Measurements from ENCODE around the gene AKAIN1.

DNA sequence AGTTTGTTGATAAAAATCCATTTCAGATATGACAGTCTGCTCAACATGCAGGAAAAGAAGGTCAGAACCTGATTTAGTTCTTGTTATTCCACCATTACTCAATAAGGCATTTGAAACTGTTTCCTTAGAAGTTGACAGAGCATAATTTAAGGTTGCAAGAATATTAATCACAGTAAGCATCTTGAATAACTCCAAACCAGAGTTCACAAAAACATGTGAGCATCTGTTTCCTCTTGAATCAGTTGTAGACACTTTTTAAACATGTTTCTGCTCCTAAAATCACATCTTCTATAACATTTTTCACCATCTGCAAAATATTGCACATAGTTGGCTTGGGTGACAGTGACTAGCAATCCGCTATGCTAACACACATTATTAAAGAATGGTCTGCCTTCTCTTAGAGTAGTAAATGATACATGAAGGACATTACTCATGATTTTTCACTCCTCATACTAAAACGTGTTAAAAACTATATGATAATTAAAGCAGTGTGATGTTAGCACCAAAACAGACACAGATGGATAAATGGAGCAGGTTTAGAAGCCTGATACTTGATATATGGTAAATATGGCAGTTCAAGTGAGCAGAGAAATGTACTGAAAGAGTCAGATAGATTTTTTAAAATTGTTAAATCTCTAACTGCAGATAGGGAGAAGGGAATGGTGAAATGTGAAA, 30.3 kb downstream of the AKAIN1 start:
- TF ChIP-seq, protein P1, sequence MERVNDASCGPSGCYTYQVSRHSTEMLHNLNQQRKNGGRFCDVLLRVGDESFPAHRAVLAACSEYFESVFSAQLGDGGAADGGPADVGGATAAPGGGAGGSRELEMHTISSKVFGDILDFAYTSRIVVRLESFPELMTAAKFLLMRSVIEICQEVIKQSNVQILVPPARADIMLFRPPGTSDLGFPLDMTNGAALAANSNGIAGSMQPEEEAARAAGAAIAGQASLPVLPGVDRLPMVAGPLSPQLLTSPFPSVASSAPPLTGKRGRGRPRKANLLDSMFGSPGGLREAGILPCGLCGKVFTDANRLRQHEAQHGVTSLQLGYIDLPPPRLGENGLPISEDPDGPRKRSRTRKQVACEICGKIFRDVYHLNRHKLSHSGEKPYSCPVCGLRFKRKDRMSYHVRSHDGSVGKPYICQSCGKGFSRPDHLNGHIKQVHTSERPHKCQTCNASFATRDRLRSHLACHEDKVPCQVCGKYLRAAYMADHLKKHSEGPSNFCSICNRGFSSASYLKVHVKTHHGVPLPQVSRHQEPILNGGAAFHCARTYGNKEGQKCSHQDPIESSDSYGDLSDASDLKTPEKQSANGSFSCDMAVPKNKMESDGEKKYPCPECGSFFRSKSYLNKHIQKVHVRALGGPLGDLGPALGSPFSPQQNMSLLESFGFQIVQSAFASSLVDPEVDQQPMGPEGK (CRISPR knock-in tag; IDR thresholded peaks at IDR 0.05; ENCODE audit: borderline replicate concordance): no peak
- TF ChIP-seq, protein P2, sequence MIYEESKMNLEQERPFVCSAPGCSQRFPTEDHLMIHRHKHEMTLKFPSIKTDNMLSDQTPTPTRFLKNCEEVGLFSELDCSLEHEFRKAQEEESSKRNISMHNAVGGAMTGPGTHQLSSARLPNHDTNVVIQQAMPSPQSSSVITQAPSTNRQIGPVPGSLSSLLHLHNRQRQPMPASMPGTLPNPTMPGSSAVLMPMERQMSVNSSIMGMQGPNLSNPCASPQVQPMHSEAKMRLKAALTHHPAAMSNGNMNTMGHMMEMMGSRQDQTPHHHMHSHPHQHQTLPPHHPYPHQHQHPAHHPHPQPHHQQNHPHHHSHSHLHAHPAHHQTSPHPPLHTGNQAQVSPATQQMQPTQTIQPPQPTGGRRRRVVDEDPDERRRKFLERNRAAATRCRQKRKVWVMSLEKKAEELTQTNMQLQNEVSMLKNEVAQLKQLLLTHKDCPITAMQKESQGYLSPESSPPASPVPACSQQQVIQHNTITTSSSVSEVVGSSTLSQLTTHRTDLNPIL (CRISPR knock-in tag; IDR thresholded peaks at IDR 0.05; ENCODE audit: low read depth): no peak
- TF ChIP-seq ZC3H10 (CRISPR knock-in tag; IDR thresholded peaks at IDR 0.05) (no peak), GLIS3 (CRISPR knock-in tag; IDR thresholded peaks at IDR 0.05) (no peak), BACH2 (CRISPR knock-in tag; IDR thresholded peaks at IDR 0.05; ENCODE audit: borderline replicate concordance) (no peak), ARNTL (CRISPR knock-in tag; IDR thresholded peaks at IDR 0.05; ENCODE audit: borderline replicate concordance, low read depth) (no peak), PPARA (CRISPR knock-in tag; IDR thresholded peaks at IDR 0.05; ENCODE audit: borderline replicate concordance) (no peak), ZNF8 (CRISPR knock-in tag; IDR thresholded peaks at IDR 0.05) (no peak), ZFP30 (CRISPR knock-in tag; IDR thresholded peaks at IDR 0.05) (no peak), ISL1 (CRISPR knock-in tag; IDR thresholded peaks at IDR 0.05) (no peak), ZNF565 (CRISPR knock-in tag; conservative IDR thresholded peaks at IDR 0.05; ENCODE audit: low read depth) (no peak)
- TF ChIP-seq, protein P3, sequence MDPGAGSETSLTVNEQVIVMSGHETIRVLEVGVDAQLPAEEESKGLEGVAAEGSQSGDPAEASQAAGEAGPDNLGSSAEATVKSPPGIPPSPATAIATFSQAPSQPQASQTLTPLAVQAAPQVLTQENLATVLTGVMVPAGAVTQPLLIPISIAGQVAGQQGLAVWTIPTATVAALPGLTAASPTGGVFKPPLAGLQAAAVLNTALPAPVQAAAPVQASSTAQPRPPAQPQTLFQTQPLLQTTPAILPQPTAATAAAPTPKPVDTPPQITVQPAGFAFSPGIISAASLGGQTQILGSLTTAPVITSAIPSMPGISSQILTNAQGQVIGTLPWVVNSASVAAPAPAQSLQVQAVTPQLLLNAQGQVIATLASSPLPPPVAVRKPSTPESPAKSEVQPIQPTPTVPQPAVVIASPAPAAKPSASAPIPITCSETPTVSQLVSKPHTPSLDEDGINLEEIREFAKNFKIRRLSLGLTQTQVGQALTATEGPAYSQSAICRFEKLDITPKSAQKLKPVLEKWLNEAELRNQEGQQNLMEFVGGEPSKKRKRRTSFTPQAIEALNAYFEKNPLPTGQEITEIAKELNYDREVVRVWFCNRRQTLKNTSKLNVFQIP (CRISPR knock-in tag; IDR thresholded peaks at IDR 0.05; ENCODE audit: borderline replicate concordance, low read depth): no peak

Data from SK-N-SH treated with all-trans-retinoic acid at 6 μM for 48 hours (cell line).